CD4-positive, alpha-beta T cell treated with Interleukin-1 beta for 1 hour (primary cell): ENCODE measurements around the gene NEU2.

Experiments used
- DNase-seq, 2 donors: peaks; one replicate each; pipeline ENCODE4 v3.0.0-alpha.2; 2020 to 2022

NEU2 gene

GRCh38 chr2:233079953-233080835 lies 47.7 kb downstream of the NEU2 start:
- DNase-seq, result no peak

- no peak for DNase-seq
These were observed 48.4 kb downstream of the NEU2 start for GRCh38 chr2:233080836-233081229.

GRCh38 chr2:233081232-233081730 lies 48.8 kb downstream of the NEU2 start:
- peak; percentile 41 to 49 for DNase-seq

- DNase-seq, result no peak
These were observed 49.3 kb downstream of the NEU2 start for GRCh38 chr2:233081731-233082221.

- no peak for DNase-seq
These were observed 49.9 kb downstream of the NEU2 start for GRCh38 chr2:233082222-233082930.

- DNase-seq, result no peak
These were observed 50.7 kb downstream of the NEU2 start for GRCh38 chr2:233082931-233083755.

GRCh38 chr2:233083782-233084181 lies 51.3 kb downstream of the NEU2 start:
- DNase-seq, result no peak

GRCh38 chr2:233084488-233084887 lies 52.0 kb downstream of the NEU2 start:
- DNase-seq, result peak; percentile 59 to 74
